HepG2 (cell line): Measurements from ENCODE around the gene INAFM1. TPM values are rescaled to one million over a fixed set of nuclear protein-coding genes. Genes with fewer than 3 reads are reported as not detected.

Experiments used
- BCL6 ChIP-seq: IDR thresholded peaks from 2 replicates; pipeline ENCODE4 v1.6.1; 2016; ENCODE audit warnings: missing genetic modification reagents, missing compliant biosample characterization
- BRCA1 ChIP-seq: sonication (generic); formaldehyde crosslinking; IDR thresholded peaks from 2 replicates; pipeline ENCODE4 v1.4.0; 2020; ENCODE audit warnings: missing genetic modification reagents
- CAMTA2 ChIP-seq: sonication (generic); formaldehyde crosslinking; IDR thresholded peaks from 2 replicates; pipeline ENCODE4 v1.4.0; 2020; ENCODE audit warnings: mild to moderate bottlenecking, missing genetic modification reagents, borderline replicate concordance
- CHCHD3 ChIP-seq: sonication (generic); formaldehyde crosslinking; IDR thresholded peaks from 2 replicates; pipeline ENCODE4 v1.8.0; 2022; ENCODE audit warnings: mild to moderate bottlenecking, missing genetic modification reagents, moderate library complexity
- CHD4 ChIP-seq: fragments of 200-600 bp; sonication (generic); IDR thresholded peaks from 2 replicates; pipeline ENCODE4 v1.7.0; 2017; ENCODE audit warnings: mild to moderate bottlenecking, low read length, borderline replicate concordance
- DR1 ChIP-seq: sonication (generic); formaldehyde crosslinking; IDR thresholded peaks from 2 replicates; pipeline ENCODE4 v1.8.0; 2021; ENCODE audit warnings: mild to moderate bottlenecking, missing genetic modification reagents, inconsistent platforms
- FOXP1 ChIP-seq, 2 experiments: fragments of 450-650 bp in 1 of 2; IDR thresholded peaks; 2 replicates each; pipeline ENCODE4 v1.6.1; 2017 to 2018; ENCODE audit warnings: antibody characterized with exemption in 1 of 2
- HES4 ChIP-seq: sonication (generic); formaldehyde crosslinking; IDR thresholded peaks from 2 replicates; pipeline ENCODE4 v1.9.0; 2021; ENCODE audit warnings: mild to moderate bottlenecking, missing genetic modification reagents, borderline replicate concordance
- HNF4G ChIP-seq, 2 experiments: sonication (generic) in 1 of 2; formaldehyde crosslinking in 1 of 2; IDR thresholded peaks; 2 replicates each; pipeline versions ENCODE4 v1.4.0 to v1.6.1; 2011 to 2020; ENCODE audit warnings: borderline replicate concordance in 2 of 2, low read depth in 2 of 2, mild to moderate bottlenecking in 2 of 2, low read length in 1 of 2, missing genetic modification reagents in 1 of 2, moderate library complexity in 1 of 2
- IRX3 ChIP-seq: sonication (generic); formaldehyde crosslinking; IDR thresholded peaks from 2 replicates; pipeline ENCODE4 v1.8.1; 2023; ENCODE audit warnings: mild to moderate bottlenecking, low read depth, missing genetic modification reagents, borderline replicate concordance
- KLF16 ChIP-seq, 2 experiments: sonication (generic) in 1 of 2; formaldehyde crosslinking in 1 of 2; IDR thresholded peaks; 2 replicates each; pipeline versions ENCODE4 v1.6.1 to v1.8.0; 2016 to 2023; ENCODE audit warnings: missing genetic modification reagents in 2 of 2, missing compliant biosample characterization in 1 of 2
- NBN ChIP-seq: fragments of 450-650 bp; conservative IDR thresholded peaks from 2 replicates; pipeline ENCODE4 v1.6.1; 2017
- NCOA5 ChIP-seq: sonication (generic); formaldehyde crosslinking; IDR thresholded peaks from 2 replicates; pipeline ENCODE4 v1.4.0; 2020; ENCODE audit warnings: missing genetic modification reagents
- NFKBIZ ChIP-seq: IDR thresholded peaks from 2 replicates; pipeline ENCODE4 v1.6.1; 2018; ENCODE audit warnings: missing genetic modification reagents, missing compliant biosample characterization
- PITX1 ChIP-seq: sonication (generic); formaldehyde crosslinking; IDR thresholded peaks from 2 replicates; pipeline ENCODE4 v1.5.1; 2020; ENCODE audit warnings: mild to moderate bottlenecking, missing genetic modification reagents
- PPARG ChIP-seq: conservative IDR thresholded peaks from 2 replicates; pipeline ENCODE4 v1.6.1; 2016; ENCODE audit warnings: missing biosample characterization, missing genetic modification reagents
- SNAPC2 ChIP-seq: sonication (generic); formaldehyde crosslinking; IDR thresholded peaks from 2 replicates; pipeline ENCODE4 v1.8.1; 2022; ENCODE audit warnings: mild to moderate bottlenecking, missing genetic modification reagents
- TBX2 ChIP-seq: sonication (generic); formaldehyde crosslinking; IDR thresholded peaks from 2 replicates; pipeline ENCODE4 v1.5.0; 2020; ENCODE audit warnings: missing genetic modification reagents, mild to moderate bottlenecking, borderline replicate concordance
- YY1 ChIP-seq: IDR thresholded peaks from 2 replicates; pipeline ENCODE4 v1.6.1; 2011; ENCODE audit warnings: low read length, low read depth, moderate library complexity, mild to moderate bottlenecking; ENCODE audit not compliant: insufficient read depth, insufficient replicate concordance
- ZBTB21 ChIP-seq: sonication (generic); formaldehyde crosslinking; IDR thresholded peaks from 2 replicates; pipeline ENCODE4 v1.4.0; 2020; ENCODE audit warnings: missing genetic modification reagents
- ZKSCAN1 ChIP-seq: fragments of 150-350 bp; IDR thresholded peaks from 2 replicates; pipeline ENCODE4 v1.6.1; 2014; ENCODE audit warnings: low read length
- ZNF205 ChIP-seq: IDR thresholded peaks from 2 replicates; pipeline ENCODE4 v1.6.1; 2018; ENCODE audit warnings: missing biosample characterization, missing genetic modification reagents
- ZNF235 ChIP-seq: sonication (generic); formaldehyde crosslinking; IDR thresholded peaks from 2 replicates; pipeline ENCODE4 v1.8.1; 2023; ENCODE audit warnings: mild to moderate bottlenecking, missing genetic modification reagents, borderline replicate concordance
- ZNF30 ChIP-seq: sonication (generic); formaldehyde crosslinking; IDR thresholded peaks from 2 replicates; pipeline ENCODE4 v1.5.0; 2020; ENCODE audit warnings: mild to moderate bottlenecking, missing genetic modification reagents
- polyA plus RNA-seq, 8 experiments: library from polyadenylated mRNA; depleted of rRNA in 3 of 8; stranded (reverse) in 7 of 8; unstranded in 1 of 8; fragments of >200 nt; fragmentation: Illumina TruSeq in 4 of 8; extraction: Trizol in 4 of 8; gene quantifications; 2 replicates each; pipeline versions ENCODE4 v1.2.1 to v1.2.3, GENCODE V29; 2011 to 2016; ENCODE audit warnings: low read depth in 4 of 8, missing spikeins in 1 of 8, mixed read lengths in 1 of 8; ENCODE audit not compliant: insufficient read depth in 1 of 8
- total RNA-seq, 5 experiments: library from RNA; depleted of rRNA; stranded (reverse); fragments of >200 nt; fragmentation: Illumina TruSeq; extraction: Trizol; gene quantifications; 2 replicates each; pipeline ENCODE4 v1.2.3, GENCODE V29; 2016; ENCODE audit warnings: low read depth in 1 of 5
- TF ChIP-seq, protein P1 (sequence below): IDR thresholded peaks from 2 replicates; pipeline ENCODE4 v1.6.1; 2012; ENCODE audit warnings: inconsistent platforms
- TF ChIP-seq, protein P2 (sequence below): sonication (generic); formaldehyde crosslinking; IDR thresholded peaks from 2 replicates; pipeline ENCODE4 v1.5.1; 2020; ENCODE audit warnings: mild to moderate bottlenecking, missing genetic modification reagents
- TF ChIP-seq, protein P3 (sequence below): sonication (generic); formaldehyde crosslinking; IDR thresholded peaks from 2 replicates; pipeline ENCODE4 v1.5.1; 2020; ENCODE audit warnings: missing genetic modification reagents, mild to moderate bottlenecking, borderline replicate concordance

The INAFM1 gene
- total and polyA plus RNA-seq, 2 of the 13 experiments (the other 11 are each of a cell fraction or from before 2014, with no cell fraction given): 0.88 to 1.9 TPM

- TF ChIP-seq PPARG (CRISPR knock-in tag) (no peak), ZKSCAN1 (no peak), ZNF235 (CRISPR knock-in tag) (no peak), ZNF205 (0 out of 2 replicates have a peak, but pooled peaks have one; percentile 27), YY1 (no peak), HES4 (CRISPR knock-in tag) (no peak), PITX1 (CRISPR knock-in tag) (no peak), DR1 (no peak), TBX2 (CRISPR knock-in tag) (peak; percentile 34; the same call in 1 of the 2 replicates), KLF16 (CRISPR knock-in tag; IDR thresholded peaks at IDR 0.05) (no peak), NFKBIZ (CRISPR knock-in tag) (0 out of 2 replicates have a peak, but pooled peaks have one; percentile 27), SNAPC2 (CRISPR knock-in tag) (0 out of 2 replicates have a peak, but pooled peaks have one; percentile 29), CHCHD3 (no peak), CHD4 (no peak), BCL6 (CRISPR knock-in tag) (no peak), HNF4G (IDR thresholded peaks at IDR 0.05; ENCODE audit: borderline replicate concordance, low read depth, low read length) (no peak), HNF4G (CRISPR knock-in tag; IDR thresholded peaks at IDR 0.05; ENCODE audit: borderline replicate concordance, low read depth) (no peak), ZNF30 (CRISPR knock-in tag) (no peak), BRCA1 (CRISPR knock-in tag) (no peak), NBN (no peak), NCOA5 (CRISPR knock-in tag) (no peak), ZBTB21 (no peak), FOXP1 (IDR thresholded peaks at IDR 0.05) (no peak), FOXP1 (CRISPR knock-in tag; IDR thresholded peaks at IDR 0.05) (no peak; the same call in 1 of the 2 replicates), CAMTA2 (no peak), IRX3 (CRISPR knock-in tag) (no peak; the same call in 1 of the 2 replicates)
- TF ChIP-seq, protein P1, sequence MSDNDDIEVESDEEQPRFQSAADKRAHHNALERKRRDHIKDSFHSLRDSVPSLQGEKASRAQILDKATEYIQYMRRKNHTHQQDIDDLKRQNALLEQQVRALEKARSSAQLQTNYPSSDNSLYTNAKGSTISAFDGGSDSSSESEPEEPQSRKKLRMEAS: peak; percentile 39
- TF ChIP-seq, protein P2, sequence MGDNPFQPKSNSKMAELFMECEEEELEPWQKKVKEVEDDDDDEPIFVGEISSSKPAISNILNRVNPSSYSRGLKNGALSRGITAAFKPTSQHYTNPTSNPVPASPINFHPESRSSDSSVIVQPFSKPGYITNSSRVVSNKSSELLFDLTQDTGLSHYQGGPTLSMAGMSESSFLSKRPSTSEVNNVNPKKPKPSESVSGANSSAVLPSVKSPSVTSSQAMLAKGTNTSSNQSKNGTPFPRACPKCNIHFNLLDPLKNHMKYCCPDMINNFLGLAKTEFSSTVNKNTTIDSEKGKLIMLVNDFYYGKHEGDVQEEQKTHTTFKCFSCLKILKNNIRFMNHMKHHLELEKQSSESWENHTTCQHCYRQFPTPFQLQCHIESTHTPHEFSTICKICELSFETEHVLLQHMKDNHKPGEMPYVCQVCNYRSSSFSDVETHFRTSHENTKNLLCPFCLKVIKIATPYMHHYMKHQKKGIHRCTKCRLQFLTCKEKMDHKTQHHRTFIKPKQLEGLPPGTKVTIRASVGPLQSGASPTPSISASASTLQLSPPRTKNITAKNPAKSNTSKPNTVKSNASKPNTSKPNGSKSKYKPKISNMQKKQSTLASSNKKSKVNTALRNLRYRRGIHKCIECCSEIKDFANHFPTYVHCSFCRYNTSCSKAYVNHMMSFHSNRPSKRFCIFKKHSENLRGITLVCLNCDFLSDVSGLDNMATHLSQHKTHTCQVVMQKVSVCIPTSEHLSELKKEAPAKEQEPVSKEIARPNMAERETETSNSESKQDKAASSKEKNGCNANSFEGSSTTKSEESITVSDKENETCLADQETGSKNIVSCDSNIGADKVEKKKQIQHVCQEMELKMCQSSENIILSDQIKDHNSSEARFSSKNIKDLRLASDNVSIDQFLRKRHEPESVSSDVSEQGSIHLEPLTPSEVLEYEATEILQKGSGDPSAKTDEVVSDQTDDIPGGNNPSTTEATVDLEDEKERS: no peak
- TF ChIP-seq, protein P3, sequence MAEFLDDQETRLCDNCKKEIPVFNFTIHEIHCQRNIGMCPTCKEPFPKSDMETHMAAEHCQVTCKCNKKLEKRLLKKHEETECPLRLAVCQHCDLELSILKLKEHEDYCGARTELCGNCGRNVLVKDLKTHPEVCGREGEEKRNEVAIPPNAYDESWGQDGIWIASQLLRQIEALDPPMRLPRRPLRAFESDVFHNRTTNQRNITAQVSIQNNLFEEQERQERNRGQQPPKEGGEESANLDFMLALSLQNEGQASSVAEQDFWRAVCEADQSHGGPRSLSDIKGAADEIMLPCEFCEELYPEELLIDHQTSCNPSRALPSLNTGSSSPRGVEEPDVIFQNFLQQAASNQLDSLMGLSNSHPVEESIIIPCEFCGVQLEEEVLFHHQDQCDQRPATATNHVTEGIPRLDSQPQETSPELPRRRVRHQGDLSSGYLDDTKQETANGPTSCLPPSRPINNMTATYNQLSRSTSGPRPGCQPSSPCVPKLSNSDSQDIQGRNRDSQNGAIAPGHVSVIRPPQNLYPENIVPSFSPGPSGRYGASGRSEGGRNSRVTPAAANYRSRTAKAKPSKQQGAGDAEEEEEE (CRISPR knock-in tag): no peak
These were observed 46.3 kb upstream of the INAFM1 start (continued) for GRCh38 chr19:47228168-47228936.
